Endodermal cell (in vitro differentiated cells): ENCODE data around the gene MTG1. TPM values are rescaled to one million over a fixed set of nuclear protein-coding genes. Genes with fewer than 3 reads are reported as not detected.

Source experiments
- DNase-seq: peaks from one replicate; pipeline ENCODE4 v3.0.0-alpha.2; 2017
- H3K27ac ChIP-seq: 2 replicates; pipeline ENCODE4 v1.5.1; 2013; ENCODE audit warnings: mild to moderate bottlenecking, low read depth, low read length, moderate library complexity
- H3K27me3 ChIP-seq: 2 replicates; pipeline ENCODE4 v1.6.1; 2013; ENCODE audit warnings: mild to moderate bottlenecking, low read length, moderate library complexity; ENCODE audit not compliant: insufficient read depth, control insufficient read depth, poor library complexity, severe bottlenecking
- H3K36me3 ChIP-seq: 2 replicates; pipeline ENCODE4 v1.7.0; 2013; ENCODE audit warnings: mild to moderate bottlenecking, low read length, moderate library complexity; ENCODE audit not compliant: control insufficient read depth, insufficient read depth
- H3K4me1 ChIP-seq: one replicate; pipeline ENCODE4 v1.7.0; 2013; ENCODE audit warnings: low read length; ENCODE audit not compliant: control insufficient read depth, insufficient read depth
- H3K4me3 ChIP-seq: 2 replicates; pipeline ENCODE4 v1.5.1; 2013; ENCODE audit warnings: mild to moderate bottlenecking, low read length, moderate library complexity
- H3K9ac ChIP-seq: 2 replicates; pipeline ENCODE4 v1.6.1; 2013; ENCODE audit warnings: mild to moderate bottlenecking, low read length, moderate library complexity; ENCODE audit not compliant: poor library complexity, severe bottlenecking; ENCODE audit errors: extremely low read depth
- H3K9me3 ChIP-seq: 2 replicates; pipeline ENCODE4 v1.6.1; 2013; ENCODE audit warnings: mild to moderate bottlenecking, low read length, moderate library complexity; ENCODE audit not compliant: control insufficient read depth
- H3K27ac Mint-ChIP-seq: 2 replicates; pipeline ENCODE4 v1.8.0; 2020; ENCODE audit warnings: mixed read lengths
- H3K27me3 Mint-ChIP-seq: 2 replicates; pipeline ENCODE4 v1.8.0; 2021; ENCODE audit warnings: mild to moderate bottlenecking, mixed read lengths; ENCODE audit not compliant: insufficient read depth
- H3K36me3 Mint-ChIP-seq: 2 replicates; pipeline ENCODE4 v1.8.0; 2020; ENCODE audit warnings: low read depth, mixed read lengths
- H3K4me1 Mint-ChIP-seq: 2 replicates; pipeline ENCODE4 v1.8.0; 2020; ENCODE audit warnings: mixed read lengths
- H3K4me3 Mint-ChIP-seq: 2 replicates; pipeline ENCODE4 v1.8.0; 2020; ENCODE audit warnings: mild to moderate bottlenecking, moderate library complexity, mixed read lengths
- H3K9me3 Mint-ChIP-seq: 2 replicates; pipeline ENCODE4 v1.8.0; 2020; ENCODE audit warnings: mild to moderate bottlenecking, mixed read lengths
- WGBS, 2 experiments: methylation state at CpG; one replicate each; pipeline versions ENCODE4 v1.1.5 to v1.1.7; 2013; ENCODE audit warnings: missing lambda C conversion rate in 2 of 2, mixed read lengths in 1 of 2; ENCODE audit not compliant: insufficient coverage in 1 of 2, insufficient read length in 1 of 2; 5-methylcytosine and 5-hydroxymethylcytosine counted together
- total RNA-seq, 2 donors: library from RNA; stranded (reverse); fragmentation: NEBNext Ultra II Directional in 1 of 2; extraction: Animal tissue kit (Norgen Biotek cat#: 25700) in 1 of 2; gene quantifications; 2 replicates in 1 of 2; 3 replicates in 1 of 2; pipeline ENCODE4 v1.2.1, GENCODE V29; 2021
- TF ChIP-seq, protein P1 (sequence below): fragments of 200-600 bp; sonication (generic); conservative IDR thresholded peaks from 2 replicates; pipeline ENCODE4 v1.5.0; 2021; ENCODE audit warnings: antibody characterized with exemption, mild to moderate bottlenecking

The MTG1 gene
- total RNA-seq, 2 donors from 2014 or later: 71.3 to 86.0 TPM

DNA sequence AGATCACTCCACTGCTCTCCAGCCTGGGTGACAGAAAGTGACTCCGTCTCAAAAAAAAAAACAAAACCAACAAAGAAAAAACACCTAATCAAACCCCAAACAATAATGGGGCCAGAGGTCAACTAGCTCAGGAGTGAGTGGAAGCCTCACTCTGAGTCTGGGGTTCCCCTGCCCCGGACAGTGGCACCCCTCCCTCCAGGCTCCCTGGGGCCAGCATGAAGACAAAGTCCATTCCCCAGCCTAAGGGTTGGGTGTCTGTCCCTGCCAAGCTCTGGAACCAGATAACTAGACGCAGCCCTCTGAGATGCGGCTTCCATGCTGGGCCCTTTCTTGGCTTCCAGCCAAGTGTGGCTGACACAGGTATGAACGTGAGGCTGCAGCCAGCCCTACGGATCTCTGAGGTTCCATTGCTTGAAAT is 34.4 kb upstream of the MTG1 start:
- 66 to 88% methylated on average over 4 to 6 of the region's 6 CpGs for WGBS, 2 experiments
- H3K27me3 ChIP-seq: no peaks in the 10 kb centered on the region
- no peak for DNase-seq

DNA sequence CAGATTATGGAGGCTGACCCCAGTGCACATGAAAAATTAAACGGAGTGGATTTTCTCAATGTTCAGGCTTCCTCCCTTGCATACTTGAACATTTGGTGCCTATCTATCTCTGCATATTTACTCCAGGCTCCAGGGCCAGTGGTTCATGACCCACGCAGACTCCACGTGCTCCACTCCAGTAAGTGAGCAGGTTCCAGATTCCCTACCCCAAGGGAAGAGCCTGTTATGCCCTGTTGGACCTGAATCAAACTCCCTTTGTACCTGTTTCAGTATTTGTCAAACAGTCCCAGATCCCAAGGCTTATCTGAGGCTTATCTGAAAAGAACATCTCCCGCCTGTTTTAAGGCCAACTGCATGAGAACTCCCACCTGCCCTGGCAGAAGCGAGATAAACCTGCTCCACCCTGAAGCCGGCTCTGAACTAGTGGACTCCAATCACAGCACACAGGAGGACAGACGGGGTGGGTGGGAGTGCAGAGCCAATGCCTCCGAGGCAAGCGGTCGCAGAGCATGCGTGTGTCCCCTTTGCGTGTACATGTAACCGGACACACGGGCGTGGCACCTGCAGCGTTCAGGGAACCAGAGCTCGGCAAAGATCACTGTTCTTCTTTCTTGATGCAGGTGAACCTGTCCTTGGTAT is 33.9 kb upstream of the MTG1 start:
- H3K4me1 Mint-ChIP-seq: peaks cover 7% of the 10 kb centered on the region
- peaks cover 4% of the 10 kb centered on the region for H3K27me3 Mint-ChIP-seq
- H3K27ac ChIP-seq: no peak overlapping the region
- H3K4me1 ChIP-seq: peaks cover 13% of the 10 kb centered on the region
- 91 to 92% methylated on average over 17 of the region's 17 CpGs for WGBS, 2 experiments
- H3K9ac ChIP-seq: no peak overlapping the region
- no peak overlapping the region for H3K4me3 Mint-ChIP-seq
- TF ChIP-seq, protein P1, sequence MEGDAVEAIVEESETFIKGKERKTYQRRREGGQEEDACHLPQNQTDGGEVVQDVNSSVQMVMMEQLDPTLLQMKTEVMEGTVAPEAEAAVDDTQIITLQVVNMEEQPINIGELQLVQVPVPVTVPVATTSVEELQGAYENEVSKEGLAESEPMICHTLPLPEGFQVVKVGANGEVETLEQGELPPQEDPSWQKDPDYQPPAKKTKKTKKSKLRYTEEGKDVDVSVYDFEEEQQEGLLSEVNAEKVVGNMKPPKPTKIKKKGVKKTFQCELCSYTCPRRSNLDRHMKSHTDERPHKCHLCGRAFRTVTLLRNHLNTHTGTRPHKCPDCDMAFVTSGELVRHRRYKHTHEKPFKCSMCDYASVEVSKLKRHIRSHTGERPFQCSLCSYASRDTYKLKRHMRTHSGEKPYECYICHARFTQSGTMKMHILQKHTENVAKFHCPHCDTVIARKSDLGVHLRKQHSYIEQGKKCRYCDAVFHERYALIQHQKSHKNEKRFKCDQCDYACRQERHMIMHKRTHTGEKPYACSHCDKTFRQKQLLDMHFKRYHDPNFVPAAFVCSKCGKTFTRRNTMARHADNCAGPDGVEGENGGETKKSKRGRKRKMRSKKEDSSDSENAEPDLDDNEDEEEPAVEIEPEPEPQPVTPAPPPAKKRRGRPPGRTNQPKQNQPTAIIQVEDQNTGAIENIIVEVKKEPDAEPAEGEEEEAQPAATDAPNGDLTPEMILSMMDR: no peak
- no peaks in the 10 kb centered on the region for H3K9me3 ChIP-seq
- no peaks in the 10 kb centered on the region for H3K27me3 ChIP-seq
- no peak for DNase-seq
- no peaks in the 10 kb centered on the region for H3K9me3 Mint-ChIP-seq
- peaks cover 36% of the 10 kb centered on the region for H3K36me3 Mint-ChIP-seq
- no peak overlapping the region for H3K27ac Mint-ChIP-seq
- H3K4me3 ChIP-seq: no peak overlapping the region
- H3K36me3 ChIP-seq: peaks cover 33% of the 10 kb centered on the region

More for the DNA sequence above, 34.4 kb upstream of the MTG1 start:
- Mint-ChIP-seq H3K27ac (no peak overlapping the region), H3K4me3 (no peak overlapping the region), H3K27me3 (peaks cover 4% of the 10 kb centered on the region), H3K36me3 (peaks cover 32% of the 10 kb centered on the region), H3K9me3 (no peaks in the 10 kb centered on the region), H3K4me1 (peaks cover 7% of the 10 kb centered on the region)
- Histone ChIP-seq H3K4me3 (no peak overlapping the region), H3K9ac (no peak overlapping the region), H3K27ac (no peak overlapping the region), H3K4me1 (peaks cover 13% of the 10 kb centered on the region), H3K9me3 (no peaks in the 10 kb centered on the region), H3K36me3 (peaks cover 33% of the 10 kb centered on the region)
- TF ChIP-seq, protein P1: no peak

DNA sequence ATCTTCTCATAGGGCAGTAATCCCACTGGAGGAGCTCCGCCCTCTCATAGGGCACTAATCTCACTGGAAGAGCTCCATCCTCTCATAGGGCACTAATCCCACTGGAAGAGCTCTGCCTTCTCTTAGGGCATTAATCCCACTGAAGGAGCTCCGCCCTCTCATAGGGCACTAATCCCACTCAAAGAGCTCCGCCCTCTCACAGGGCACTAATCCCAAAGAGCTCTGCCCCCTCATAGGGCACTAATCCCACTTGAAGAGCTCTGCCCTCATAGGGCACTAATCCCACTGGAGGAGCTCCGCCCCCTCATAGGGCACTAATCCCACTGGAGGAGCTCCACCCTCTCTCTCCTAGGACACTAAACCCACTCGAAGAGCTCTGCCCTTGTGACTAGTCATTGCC is 32.7 kb upstream of the MTG1 start:
- Histone ChIP-seq H3K4me1 (peaks cover 8% of the 10 kb centered on the region), H3K36me3 (peaks cover 37% of the 10 kb centered on the region), H3K9ac (no peak overlapping the region), H3K27me3 (no peaks in the 10 kb centered on the region), H3K9me3 (no peaks in the 10 kb centered on the region), H3K27ac (no peak overlapping the region), H3K4me3 (no peak overlapping the region)
- H3K27ac Mint-ChIP-seq: no peak overlapping the region
- no peak overlapping the region for H3K4me3 Mint-ChIP-seq
- peaks cover 4% of the 10 kb centered on the region for H3K27me3 Mint-ChIP-seq
- H3K36me3 Mint-ChIP-seq: peaks cover 43% of the 10 kb centered on the region
- 91 to 100% methylated on average over 1 to 5 of the region's 5 CpGs for WGBS, 2 experiments
- peaks cover 7% of the 10 kb centered on the region for H3K4me1 Mint-ChIP-seq
- no peak for DNase-seq
- TF ChIP-seq, protein P1: no peak
- no peaks in the 10 kb centered on the region for H3K9me3 Mint-ChIP-seq
